Measurements from ENCODE around the gene ABCF2.

ABCF2 gene

GRCh38 chr7:151232917-151233701 is 6.1 kb upstream of the ABCF2 start:
- TF ChIP-seq CTCF (IDR thresholded peaks at IDR 0.05), result no peak

- TF ChIP-seq CTCF (IDR thresholded peaks at IDR 0.05), result no peak
Measured at GRCh38 chr7:151232091-151232916, 5.3 kb upstream of the ABCF2 start, which contains the start of gene CHPF2. Gene CHPF2 (plus strand): TSS chr7:151232483. CDS start chr7:151234012, 1,529 bp downstream.

- TF ChIP-seq CTCF (IDR thresholded peaks at IDR 0.05), result no peak
Measured at GRCh38 chr7:151231080-151231479, 4.1 kb upstream of the ABCF2 start.

GRCh38 chr7:151229249-151229648 is 2.2 kb upstream of the ABCF2 start:
- no peak for TF ChIP-seq CTCF (IDR thresholded peaks at IDR 0.05)

GRCh38 chr7:151228024-151228866 is 1.2 kb upstream of the ABCF2 start:
- TF ChIP-seq CTCF (IDR thresholded peaks at IDR 0.05), result no peak

GRCh38 chr7:151226560-151226874 is 488 bp downstream of the ABCF2 start:
- TF ChIP-seq CTCF (IDR thresholded peaks at IDR 0.05), result no peak

GRCh38 chr7:151225948-151226510 is 976 bp downstream of the ABCF2 start:
- TF ChIP-seq CTCF (IDR thresholded peaks at IDR 0.05), result no peak

Data from LNCAP (cell line).